SKM-1 (cell line): ENCODE measurements around the gene FABP3.

Experiments
- DNase-seq: peaks from one replicate; lab custom pipeline; 2025; ENCODE audit not compliant: unreplicated experiment; lab: John Stamatoyannopoulos, UW

The FABP3 gene

GRCh38 chr1:31373897-31374486 lies 1.1 kb upstream of the FABP3 start:
- no peak for DNase-seq

GRCh38 chr1:31372751-31373055 lies 173 bp downstream of the FABP3 start:
- no peak for DNase-seq

GRCh38 chr1:31372051-31372450 lies 825 bp downstream of the FABP3 start:
- DNase-seq: no peak

- DNase-seq: no peak
These were observed 1.5 kb downstream of the FABP3 start for GRCh38 chr1:31371121-31371959.

- DNase-seq: no peak
These were observed 2.3 kb downstream of the FABP3 start for GRCh38 chr1:31370565-31370964.

- DNase-seq: no peak
These were observed 2.9 kb downstream of the FABP3 start for GRCh38 chr1:31370021-31370420.

GRCh38 chr1:31368611-31369107 lies 4.2 kb downstream of the FABP3 start:
- DNase-seq: no peak

GRCh38 chr1:31366796-31367195 lies 6.1 kb downstream of the FABP3 start:
- DNase-seq: no peak

GRCh38 chr1:31364561-31365250 lies 8.2 kb downstream of the FABP3 start:
- no peak for DNase-seq

GRCh38 chr1:31362032-31362431 lies 10.8 kb downstream of the FABP3 start:
- no peak for DNase-seq

GRCh38 chr1:31361607-31362006 lies 11.3 kb downstream of the FABP3 start:
- DNase-seq: no peak

- no peak for DNase-seq
These were observed 16.4 kb downstream of the FABP3 start for GRCh38 chr1:31356427-31356826.

GRCh38 chr1:31354283-31354682 lies 18.6 kb downstream of the FABP3 start:
- DNase-seq: no peak

GRCh38 chr1:31348449-31348848 lies 24.4 kb downstream of the FABP3 start:
- DNase-seq: no peak

GRCh38 chr1:31346785-31347184 lies 26.1 kb downstream of the FABP3 start:
- no peak for DNase-seq

- DNase-seq: no peak
These were observed 27.2 kb downstream of the FABP3 start for GRCh38 chr1:31345635-31346034.

- DNase-seq: no peak
These were observed 28.4 kb downstream of the FABP3 start for GRCh38 chr1:31344503-31344902.

GRCh38 chr1:31336687-31337467 lies 36.0 kb downstream of the FABP3 start:
- no peak for DNase-seq

GRCh38 chr1:31335007-31335406 lies 37.9 kb downstream of the FABP3 start:
- no peak for DNase-seq

- no peak for DNase-seq
These were observed 45.5 kb downstream of the FABP3 start for GRCh38 chr1:31327381-31327780.

- no peak for DNase-seq
These were observed 46.4 kb downstream of the FABP3 start for GRCh38 chr1:31326461-31326860.
